ENCODE data around the gene RAI1. TPM values are rescaled to one million over a fixed set of nuclear protein-coding genes. Genes with fewer than 3 reads are reported as not detected.

Gene RAI1
- total RNA-seq, 2 experiments from 2014 or later: 17.1 to 49.4 TPM

DNA sequence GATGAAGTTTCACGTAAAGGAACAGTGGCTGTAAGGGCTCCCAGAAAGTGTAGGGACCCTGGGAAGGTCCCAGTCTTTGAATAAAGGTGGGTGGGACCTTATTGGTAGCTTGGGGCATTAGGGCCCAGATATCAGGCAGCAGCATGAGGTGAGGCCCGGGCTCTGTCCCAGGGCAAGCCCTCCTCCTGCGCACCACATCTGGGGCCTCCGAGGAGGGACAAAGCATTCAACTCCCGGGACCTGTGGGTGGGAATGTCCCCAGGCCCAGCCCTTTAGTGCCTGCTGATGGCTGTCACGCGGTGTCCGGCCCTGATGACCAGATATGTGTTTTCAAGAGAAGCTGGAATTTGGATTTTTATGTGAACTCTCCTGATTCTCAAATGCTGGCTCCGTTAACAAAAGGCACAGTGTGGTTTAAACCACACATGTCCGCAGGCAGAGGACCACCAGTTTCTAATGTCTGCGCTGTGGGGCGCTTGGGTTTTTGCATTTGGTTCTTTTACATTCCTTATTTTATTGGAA is 30.4 kb downstream of the RAI1 start:
- ChIA-PET POLR2A (no interaction called here), CTCF (ENCODE audit: unreplicated experiment) (interaction anchor here (0.5 kb wide), 1 partner anchor 113 kb away, joined by 4 read pairs; no protein-coding TSS in a partner anchor)
- TF ChIP-seq, protein P1, sequence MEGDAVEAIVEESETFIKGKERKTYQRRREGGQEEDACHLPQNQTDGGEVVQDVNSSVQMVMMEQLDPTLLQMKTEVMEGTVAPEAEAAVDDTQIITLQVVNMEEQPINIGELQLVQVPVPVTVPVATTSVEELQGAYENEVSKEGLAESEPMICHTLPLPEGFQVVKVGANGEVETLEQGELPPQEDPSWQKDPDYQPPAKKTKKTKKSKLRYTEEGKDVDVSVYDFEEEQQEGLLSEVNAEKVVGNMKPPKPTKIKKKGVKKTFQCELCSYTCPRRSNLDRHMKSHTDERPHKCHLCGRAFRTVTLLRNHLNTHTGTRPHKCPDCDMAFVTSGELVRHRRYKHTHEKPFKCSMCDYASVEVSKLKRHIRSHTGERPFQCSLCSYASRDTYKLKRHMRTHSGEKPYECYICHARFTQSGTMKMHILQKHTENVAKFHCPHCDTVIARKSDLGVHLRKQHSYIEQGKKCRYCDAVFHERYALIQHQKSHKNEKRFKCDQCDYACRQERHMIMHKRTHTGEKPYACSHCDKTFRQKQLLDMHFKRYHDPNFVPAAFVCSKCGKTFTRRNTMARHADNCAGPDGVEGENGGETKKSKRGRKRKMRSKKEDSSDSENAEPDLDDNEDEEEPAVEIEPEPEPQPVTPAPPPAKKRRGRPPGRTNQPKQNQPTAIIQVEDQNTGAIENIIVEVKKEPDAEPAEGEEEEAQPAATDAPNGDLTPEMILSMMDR (conservative IDR thresholded peaks at IDR 0.05; ENCODE audit: low read length): no peak
- no peak for TF ChIP-seq EZH2phosphoT487 (IDR thresholded peaks at IDR 0.05; ENCODE audit: borderline replicate concordance, low read depth, low read length)
- H3K9me2 ChIP-seq (ENCODE audit: insufficient read depth, low read length): no peaks in the 10 kb centered on the region
- no peak overlapping the region for H3K27ac ChIP-seq (ENCODE audit: low read depth, low read length, poor library complexity, severe bottlenecking)
- peaks cover 8% of the 10 kb centered on the region for H3K4me1 ChIP-seq (ENCODE audit: insufficient read depth, low read length, poor library complexity, severe bottlenecking)
- no peaks in the 10 kb centered on the region for H3K9me3 ChIP-seq (ENCODE audit: low read length)
- no peaks in the 10 kb centered on the region for H3K79me2 ChIP-seq (ENCODE audit: insufficient read depth, low read depth, low read length)
- H3K36me3 ChIP-seq (ENCODE audit: insufficient read depth, low read length): no peaks in the 10 kb centered on the region
- no peak for DNase-seq (ENCODE audit: low spot score)
- no peak overlapping the region for H3K4me2 ChIP-seq (ENCODE audit: low read length)
- intact Hi-C loops (cut with micrococcal nuclease; ENCODE audit: unreplicated experiment): no loop called here
- H3K4me3 ChIP-seq (ENCODE audit: low read depth, low read length, poor library complexity, severe bottlenecking): no peak overlapping the region
- BruUV-seq (replicated peaks): no TSS peak
- H2AFZ ChIP-seq (ENCODE audit: low read length): no peak overlapping the region
- H4K20me1 ChIP-seq (ENCODE audit: insufficient read depth, low read length): no peaks in the 10 kb centered on the region

DNA sequence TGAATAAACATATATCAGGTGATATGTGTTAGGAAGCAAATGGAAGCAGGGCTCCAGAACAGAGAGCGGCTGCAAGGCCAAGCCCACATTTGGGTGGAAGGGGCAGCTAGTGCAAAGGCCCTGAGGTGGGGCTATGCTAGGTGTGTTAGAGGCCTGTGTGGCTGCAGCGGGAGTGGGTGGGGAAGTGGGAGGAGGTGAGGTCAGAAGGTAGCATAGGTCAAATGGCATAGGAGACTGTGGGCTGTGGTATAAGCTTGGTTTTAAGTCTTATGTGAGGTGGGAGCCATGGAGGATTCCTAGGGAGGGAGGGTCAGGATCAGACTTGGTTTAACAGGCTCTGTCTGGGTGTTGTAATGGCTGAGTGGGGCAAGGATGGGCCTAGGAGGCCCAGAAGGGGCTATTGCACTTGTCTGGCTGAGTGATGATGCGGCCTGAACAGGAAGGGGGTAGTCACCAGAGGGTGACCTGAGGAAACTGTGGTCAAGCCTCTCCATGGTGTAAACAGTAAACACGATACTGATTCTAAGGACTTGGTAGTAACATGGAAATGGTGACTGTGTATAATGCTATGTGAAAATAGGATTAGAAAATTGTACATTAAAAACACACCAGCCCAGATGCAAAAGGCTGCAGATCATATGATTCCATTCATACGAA is 31.1 kb downstream of the RAI1 start:
- Histone ChIP-seq H3K79me2 (ENCODE audit: insufficient read depth, low read depth, low read length) (no peaks in the 10 kb centered on the region), H4K20me1 (ENCODE audit: insufficient read depth, low read length) (no peaks in the 10 kb centered on the region), H3K4me3 (ENCODE audit: low read depth, low read length, poor library complexity, severe bottlenecking) (no peak overlapping the region), H3K9me2 (ENCODE audit: insufficient read depth, low read length) (no peaks in the 10 kb centered on the region), H3K9me3 (ENCODE audit: low read length) (no peaks in the 10 kb centered on the region), H3K4me1 (ENCODE audit: insufficient read depth, low read length, poor library complexity, severe bottlenecking) (peaks cover 8% of the 10 kb centered on the region), H3K36me3 (ENCODE audit: insufficient read depth, low read length) (no peaks in the 10 kb centered on the region), H2AFZ (ENCODE audit: low read length) (no peak overlapping the region), H3K4me2 (ENCODE audit: low read length) (no peak overlapping the region), H3K27ac (ENCODE audit: low read depth, low read length, poor library complexity, severe bottlenecking) (no peak overlapping the region)
- no peak for DNase-seq (ENCODE audit: low spot score)
- BruUV-seq (replicated peaks): no TSS peak
- intact Hi-C loops (cut with micrococcal nuclease; ENCODE audit: unreplicated experiment): no loop called here
- ChIA-PET POLR2A (no interaction called here), CTCF (ENCODE audit: unreplicated experiment) (interaction anchor here (0.5 kb wide), 1 partner anchor 113 kb away, joined by 4 read pairs; no protein-coding TSS in a partner anchor)
- no peak for TF ChIP-seq EZH2phosphoT487 (IDR thresholded peaks at IDR 0.05; ENCODE audit: borderline replicate concordance, low read depth, low read length)
- TF ChIP-seq, protein P1 (conservative IDR thresholded peaks at IDR 0.05; ENCODE audit: low read length): no peak

DNA sequence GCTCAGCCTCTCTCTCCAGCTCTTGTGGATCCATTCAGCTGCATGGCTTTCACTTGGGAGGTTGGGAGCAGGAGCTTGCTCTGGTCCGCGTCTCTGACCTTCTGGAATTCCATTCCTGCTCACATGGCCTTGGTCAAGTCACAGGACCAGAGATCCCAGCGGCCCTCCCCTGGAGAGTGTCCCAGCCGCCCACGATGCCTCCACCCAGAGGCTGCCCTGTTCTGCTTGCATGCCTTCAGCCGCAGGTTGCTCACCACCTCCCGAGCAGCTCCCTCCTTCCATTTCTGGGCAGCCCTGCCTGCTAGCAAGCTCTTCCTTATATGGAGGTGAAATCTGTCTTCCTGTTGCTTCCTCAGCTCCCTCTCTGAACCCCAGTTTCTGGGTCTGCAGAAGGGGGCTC is 32.6 kb downstream of the RAI1 start:
- peaks cover 8% of the 10 kb centered on the region for H3K4me1 ChIP-seq (ENCODE audit: insufficient read depth, low read length, poor library complexity, severe bottlenecking)
- H3K4me2 ChIP-seq (ENCODE audit: low read length): no peak overlapping the region
- H2AFZ ChIP-seq (ENCODE audit: low read length): no peak overlapping the region
- H3K4me3 ChIP-seq (ENCODE audit: low read depth, low read length, poor library complexity, severe bottlenecking): no peak overlapping the region
- POLR2A ChIA-PET: no interaction called here
- DNase-seq (ENCODE audit: low spot score): no peak
- no peaks in the 10 kb centered on the region for H3K9me2 ChIP-seq (ENCODE audit: insufficient read depth, low read length)
- H3K27ac ChIP-seq (ENCODE audit: low read depth, low read length, poor library complexity, severe bottlenecking): no peak overlapping the region
- H3K36me3 ChIP-seq (ENCODE audit: insufficient read depth, low read length): no peaks in the 10 kb centered on the region
- intact Hi-C loops (cut with micrococcal nuclease; ENCODE audit: unreplicated experiment): no loop called here
- TF ChIP-seq EZH2phosphoT487 (IDR thresholded peaks at IDR 0.05; ENCODE audit: borderline replicate concordance, low read depth, low read length): no peak
- TF ChIP-seq, protein P1 (conservative IDR thresholded peaks at IDR 0.05; ENCODE audit: low read length): no peak
- no peaks in the 10 kb centered on the region for H4K20me1 ChIP-seq (ENCODE audit: insufficient read depth, low read length)
- H3K9me3 ChIP-seq (ENCODE audit: low read length): no peaks in the 10 kb centered on the region
- H3K79me2 ChIP-seq (ENCODE audit: insufficient read depth, low read depth, low read length): no peaks in the 10 kb centered on the region
- BruUV-seq (replicated peaks): no TSS peak
- CTCF ChIA-PET (ENCODE audit: unreplicated experiment): no interaction called here

All from OCI-LY7 (cell line).